Measurements from ENCODE around the gene ATXN10.
A peak's percentile ranks its signal among the peaks of the same experiment; 100 is the strongest.
"Not testable (repeated sequence)": the region's sequence is repeated elsewhere in the genome, so short reads cannot be mapped to it uniquely, and the experiment has no call there.

Gene ATXN10

GRCh38 chr22:45645150-45645525 is 26.5 kb upstream of the ATXN10 start:
- no peak for DNase-seq

- DNase-seq = peak; percentile 17 to 58
Observed at GRCh38 chr22:45645526-45646414, 25.9 kb upstream of the ATXN10 start.

GRCh38 chr22:45647532-45648225 is 24.0 kb upstream of the ATXN10 start:
- DNase-seq = no peak

- DNase-seq = no peak
Observed at GRCh38 chr22:45648301-45649117, 23.1 kb upstream of the ATXN10 start.

GRCh38 chr22:45649809-45650208 is 21.8 kb upstream of the ATXN10 start:
- DNase-seq = no peak

- DNase-seq = no peak
Observed at GRCh38 chr22:45650721-45651120, 20.9 kb upstream of the ATXN10 start.

GRCh38 chr22:45651931-45652528 is 19.6 kb upstream of the ATXN10 start:
- DNase-seq = no peak

- DNase-seq = no peak
Observed at GRCh38 chr22:45656577-45656976, 15.1 kb upstream of the ATXN10 start.

- DNase-seq = no peak
Observed at GRCh38 chr22:45657701-45658100, 13.9 kb upstream of the ATXN10 start.

GRCh38 chr22:45664136-45664646 is 7.4 kb upstream of the ATXN10 start:
- no peak for DNase-seq

GRCh38 chr22:45667486-45667885 is 4.1 kb upstream of the ATXN10 start:
- DNase-seq = no peak

- DNase-seq = not testable (repeated sequence)
Observed at GRCh38 chr22:45670363-45670762, 1.3 kb upstream of the ATXN10 start.

GRCh38 chr22:45670981-45671782 is 452 bp upstream of the ATXN10 start:
- no peak for DNase-seq

GRCh38 chr22:45672564-45673481 is 1.2 kb downstream of the ATXN10 start:
- DNase-seq = no peak

- DNase-seq = no peak
Observed at GRCh38 chr22:45673482-45674175, 2.0 kb downstream of the ATXN10 start.

- DNase-seq = no peak
Observed at GRCh38 chr22:45676024-45676423, 4.4 kb downstream of the ATXN10 start.

GRCh38 chr22:45677063-45677462 is 5.4 kb downstream of the ATXN10 start:
- no peak for DNase-seq

GRCh38 chr22:45678961-45679912 is 7.6 kb downstream of the ATXN10 start:
- peak in 1 of 2 experiments; percentile 19 for DNase-seq

All from NCI-H1930 (cell line).